ENCODE data around the gene RPEL1. TPM values are rescaled to one million over a fixed set of nuclear protein-coding genes. Genes with fewer than 3 reads are reported as not detected.
A peak's percentile ranks its signal among the peaks of the same experiment; 100 is the strongest.
"Not testable (repeated sequence)": the region's sequence is repeated elsewhere in the genome, so short reads cannot be mapped to it uniquely, and the experiment has no call there.

RPEL1 gene
- total and polyA plus RNA-seq, 2 experiments from 2014 or later: 0.10 TPM; not detected in 1

DNA sequence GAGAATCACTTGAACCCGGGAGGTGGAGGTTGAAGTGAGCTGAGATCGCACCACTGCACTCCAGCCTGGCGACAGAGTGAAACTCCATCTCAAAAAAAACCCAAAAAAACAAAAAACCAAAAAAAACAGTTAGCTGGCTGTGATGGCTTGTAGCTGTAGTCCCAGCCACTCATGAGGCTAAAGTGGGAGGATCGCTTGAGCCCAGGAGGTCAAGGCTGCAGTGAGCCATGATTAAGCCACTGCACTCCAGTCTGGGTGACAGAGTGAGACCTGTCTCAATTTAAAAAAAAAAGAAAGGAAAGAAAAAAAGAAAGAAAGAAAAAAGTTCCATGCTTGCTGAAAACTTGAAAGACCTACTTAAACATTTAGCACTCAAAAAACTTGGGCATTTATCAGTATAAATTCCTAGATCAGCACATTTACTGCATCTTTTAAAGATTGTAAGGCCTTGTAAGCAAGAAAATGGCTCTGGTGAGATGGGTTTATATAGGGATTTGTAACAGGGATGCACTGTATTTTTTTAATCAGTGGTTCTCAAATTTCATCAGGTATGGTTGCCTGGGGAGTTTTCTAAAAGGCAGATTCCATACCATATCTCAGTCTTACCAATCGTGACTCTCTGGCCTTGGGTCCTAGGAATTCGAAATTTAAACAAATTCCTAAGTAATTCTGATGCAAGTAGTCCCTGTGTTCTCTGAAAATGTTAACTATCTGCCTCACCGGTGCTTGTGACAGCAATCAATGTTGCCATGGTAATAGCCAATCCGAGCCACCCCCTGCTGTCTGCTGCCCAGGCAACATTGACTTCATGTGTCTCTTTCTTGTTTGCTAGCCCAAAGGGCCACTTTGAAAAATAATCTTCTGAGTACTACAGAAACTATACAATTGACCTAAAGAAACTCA, 41.1 kb upstream of the RPEL1 start:
- TF ChIP-seq, protein P1, sequence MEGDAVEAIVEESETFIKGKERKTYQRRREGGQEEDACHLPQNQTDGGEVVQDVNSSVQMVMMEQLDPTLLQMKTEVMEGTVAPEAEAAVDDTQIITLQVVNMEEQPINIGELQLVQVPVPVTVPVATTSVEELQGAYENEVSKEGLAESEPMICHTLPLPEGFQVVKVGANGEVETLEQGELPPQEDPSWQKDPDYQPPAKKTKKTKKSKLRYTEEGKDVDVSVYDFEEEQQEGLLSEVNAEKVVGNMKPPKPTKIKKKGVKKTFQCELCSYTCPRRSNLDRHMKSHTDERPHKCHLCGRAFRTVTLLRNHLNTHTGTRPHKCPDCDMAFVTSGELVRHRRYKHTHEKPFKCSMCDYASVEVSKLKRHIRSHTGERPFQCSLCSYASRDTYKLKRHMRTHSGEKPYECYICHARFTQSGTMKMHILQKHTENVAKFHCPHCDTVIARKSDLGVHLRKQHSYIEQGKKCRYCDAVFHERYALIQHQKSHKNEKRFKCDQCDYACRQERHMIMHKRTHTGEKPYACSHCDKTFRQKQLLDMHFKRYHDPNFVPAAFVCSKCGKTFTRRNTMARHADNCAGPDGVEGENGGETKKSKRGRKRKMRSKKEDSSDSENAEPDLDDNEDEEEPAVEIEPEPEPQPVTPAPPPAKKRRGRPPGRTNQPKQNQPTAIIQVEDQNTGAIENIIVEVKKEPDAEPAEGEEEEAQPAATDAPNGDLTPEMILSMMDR (IDR thresholded peaks at IDR 0.05; ENCODE audit: poor library complexity): no peak
- TF ChIP-seq EZH2phosphoT487 (IDR thresholded peaks at IDR 0.05; ENCODE audit: low read depth, severe bottlenecking, unreplicated experiment) (no peak), EZH2 (IDR thresholded peaks at IDR 0.05; ENCODE audit: borderline replicate concordance) (no peak)
- Histone ChIP-seq H3K36me3 (replicated peaks; ENCODE audit: insufficient read depth, low read depth) (no peaks in the 10 kb centered on the region), H3K9me2 (replicated peaks; ENCODE audit: insufficient read depth) (no peaks in the 10 kb centered on the region), H3K4me3 (no peak overlapping the region), H3K79me2 (no peaks in the 10 kb centered on the region), H3K27me3 (no peaks in the 10 kb centered on the region), H2AFZ (no peak overlapping the region), H3K4me1 (ENCODE audit: insufficient read depth) (no peaks in the 10 kb centered on the region), H3K27ac (no peak overlapping the region), H3K9me3 (ENCODE audit: low read depth) (no peaks in the 10 kb centered on the region), H4K20me1 (ENCODE audit: insufficient read depth, poor library complexity, severe bottlenecking) (no peaks in the 10 kb centered on the region), H3K4me2 (no peak overlapping the region)
- WGBS (ENCODE audit: low lambda C conversion rate, missing lambda C conversion rate): 48% methylated on average over 8 of the region's 8 CpGs
- peak; percentile 11 for DNase-seq (ENCODE audit: low spot score)

DNA sequence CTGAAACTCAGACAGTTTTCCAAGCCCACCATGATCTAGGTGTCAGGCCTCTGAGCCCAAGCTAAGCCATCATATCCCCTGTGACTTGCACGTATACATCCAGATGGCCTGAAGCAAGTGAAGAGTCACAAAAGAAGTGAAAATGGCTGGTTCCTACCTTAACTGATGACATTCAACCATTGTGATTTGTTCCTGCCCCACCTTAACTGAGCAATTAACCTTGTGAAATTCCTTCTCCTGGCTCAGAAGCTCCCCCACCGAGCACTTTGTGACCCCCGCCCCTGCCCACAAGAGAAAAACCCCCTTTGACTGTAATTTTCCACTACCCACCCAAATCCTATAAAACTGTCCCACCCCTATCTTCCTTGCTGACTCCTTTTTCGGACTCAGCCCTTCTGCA, 40.3 kb upstream of the RPEL1 start:
- not testable (repeated sequence) for H3K4me2 ChIP-seq; H3K9me2 ChIP-seq (replicated peaks; ENCODE audit: insufficient read depth)
- WGBS (ENCODE audit: low lambda C conversion rate, missing lambda C conversion rate): 45% methylated on average over 3 of the region's 4 CpGs

DNA sequence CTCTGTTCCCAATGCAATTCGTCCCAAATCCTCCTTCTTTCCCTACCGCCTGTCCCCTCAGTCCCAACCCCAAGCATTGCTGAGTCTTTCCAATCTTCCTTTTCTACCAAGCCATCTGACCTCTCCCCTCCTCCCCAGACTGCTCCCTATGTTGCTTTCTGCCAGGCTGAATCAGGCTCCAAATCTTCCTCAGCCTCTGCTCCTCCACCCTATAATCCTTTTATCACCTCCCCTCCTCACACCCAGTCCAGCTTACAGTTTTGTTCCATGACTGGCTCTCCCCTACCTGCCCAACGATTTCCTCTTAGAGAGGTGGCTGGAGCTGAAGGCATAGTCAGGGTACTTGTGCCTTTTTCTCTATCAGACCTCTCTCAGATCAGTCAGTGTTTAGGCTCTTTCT, 39.0 kb upstream of the RPEL1 start:
- H3K36me3 ChIP-seq (replicated peaks; ENCODE audit: insufficient read depth, low read depth); H3K79me2 ChIP-seq; H3K4me3 ChIP-seq; H3K27ac ChIP-seq; H3K4me1 ChIP-seq (ENCODE audit: insufficient read depth); H2AFZ ChIP-seq; DNase-seq (ENCODE audit: low spot score); H3K4me2 ChIP-seq; H3K9me2 ChIP-seq (replicated peaks; ENCODE audit: insufficient read depth); H3K9me3 ChIP-seq (ENCODE audit: low read depth); H3K27me3 ChIP-seq; H4K20me1 ChIP-seq (ENCODE audit: insufficient read depth, poor library complexity, severe bottlenecking): not testable (repeated sequence)
- 62% methylated on average over 3 of the region's 3 CpGs for WGBS (ENCODE audit: low lambda C conversion rate, missing lambda C conversion rate)

More for the DNA sequence above, 40.3 kb upstream of the RPEL1 start:
- not testable (repeated sequence) for H3K4me3 ChIP-seq; H3K27me3 ChIP-seq; DNase-seq (ENCODE audit: low spot score); H2AFZ ChIP-seq; H4K20me1 ChIP-seq (ENCODE audit: insufficient read depth, poor library complexity, severe bottlenecking); H3K27ac ChIP-seq; H3K4me1 ChIP-seq (ENCODE audit: insufficient read depth); H3K79me2 ChIP-seq; H3K9me3 ChIP-seq (ENCODE audit: low read depth); H3K36me3 ChIP-seq (replicated peaks; ENCODE audit: insufficient read depth, low read depth)

- no peaks in the 10 kb centered on the region for H4K20me1 ChIP-seq (ENCODE audit: insufficient read depth, poor library complexity, severe bottlenecking)
These were observed 38.5 kb upstream of the RPEL1 start for GRCh38 chr10:103207141-103207540.

DNA sequence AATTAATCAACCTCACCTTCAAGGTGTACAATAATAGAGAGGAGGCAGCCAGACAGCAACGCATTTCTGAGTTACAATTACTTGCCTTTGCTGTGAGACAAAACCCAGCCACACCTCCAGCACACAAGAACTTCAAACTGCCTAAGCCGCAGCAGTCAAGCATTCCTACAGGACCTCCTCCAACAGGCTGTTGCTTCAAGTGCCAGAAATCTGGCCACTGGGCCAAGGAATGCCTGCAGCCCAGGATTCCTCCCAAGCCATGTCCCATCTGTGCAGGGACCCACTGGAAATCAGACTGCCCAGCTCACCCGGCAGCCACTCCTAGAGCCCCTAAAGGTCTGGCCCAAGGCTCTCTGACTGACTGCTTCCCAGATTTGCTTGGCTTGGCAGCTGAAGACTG, 38.0 kb upstream of the RPEL1 start:
- H3K36me3 ChIP-seq (replicated peaks; ENCODE audit: insufficient read depth, low read depth); H3K4me3 ChIP-seq; H3K4me1 ChIP-seq (ENCODE audit: insufficient read depth); H4K20me1 ChIP-seq (ENCODE audit: insufficient read depth, poor library complexity, severe bottlenecking); H3K27me3 ChIP-seq; H2AFZ ChIP-seq; H3K79me2 ChIP-seq; H3K27ac ChIP-seq; H3K4me2 ChIP-seq; DNase-seq (ENCODE audit: low spot score); H3K9me3 ChIP-seq (ENCODE audit: low read depth); H3K9me2 ChIP-seq (replicated peaks; ENCODE audit: insufficient read depth): not testable (repeated sequence)
- 43% methylated on average over 3 of the region's 3 CpGs for WGBS (ENCODE audit: low lambda C conversion rate, missing lambda C conversion rate)

More at GRCh38 chr10:103207141-103207540, 38.5 kb upstream of the RPEL1 start:
- H3K27me3 ChIP-seq: no peaks in the 10 kb centered on the region
- H3K9me2 ChIP-seq (replicated peaks; ENCODE audit: insufficient read depth): no peaks in the 10 kb centered on the region
- no peak overlapping the region for H3K27ac ChIP-seq
- WGBS (ENCODE audit: low lambda C conversion rate, missing lambda C conversion rate): 31% methylated on average over 2 of the region's 2 CpGs
- no peak overlapping the region for H3K4me2 ChIP-seq
- no peak overlapping the region for H3K4me3 ChIP-seq
- H3K4me1 ChIP-seq (ENCODE audit: insufficient read depth): no peaks in the 10 kb centered on the region
- H2AFZ ChIP-seq: no peak overlapping the region
- no peaks in the 10 kb centered on the region for H3K9me3 ChIP-seq (ENCODE audit: low read depth)
- no peaks in the 10 kb centered on the region for H3K79me2 ChIP-seq
- no peaks in the 10 kb centered on the region for H3K36me3 ChIP-seq (replicated peaks; ENCODE audit: insufficient read depth, low read depth)
- TF ChIP-seq EZH2phosphoT487 (IDR thresholded peaks at IDR 0.05; ENCODE audit: low read depth, severe bottlenecking, unreplicated experiment): no peak
- TF ChIP-seq, protein P1 (IDR thresholded peaks at IDR 0.05; ENCODE audit: poor library complexity): no peak
- TF ChIP-seq EZH2 (IDR thresholded peaks at IDR 0.05; ENCODE audit: borderline replicate concordance): no peak
- no peak for DNase-seq (ENCODE audit: low spot score)

GRCh38 chr10:103210262-103210661, 35.4 kb upstream of the RPEL1 start:
- not testable (repeated sequence) for DNase-seq (ENCODE audit: low spot score); H4K20me1 ChIP-seq (ENCODE audit: insufficient read depth, poor library complexity, severe bottlenecking); H3K4me1 ChIP-seq (ENCODE audit: insufficient read depth); H3K27me3 ChIP-seq; H3K4me2 ChIP-seq; H3K9me2 ChIP-seq (replicated peaks; ENCODE audit: insufficient read depth); H3K27ac ChIP-seq; H3K4me3 ChIP-seq; H2AFZ ChIP-seq; H3K9me3 ChIP-seq (ENCODE audit: low read depth); H3K79me2 ChIP-seq; H3K36me3 ChIP-seq (replicated peaks; ENCODE audit: insufficient read depth, low read depth)
- 95% methylated on average over 4 of the region's 4 CpGs for WGBS (ENCODE audit: low lambda C conversion rate, missing lambda C conversion rate)
